ENCODE measurements around the gene SYT1. TPM values are rescaled to one million over a fixed set of nuclear protein-coding genes. Genes with fewer than 3 reads are reported as not detected.

The SYT1 gene
- total RNA-seq, 1 experiment from 2014 or later: 15.8 TPM

DNA sequence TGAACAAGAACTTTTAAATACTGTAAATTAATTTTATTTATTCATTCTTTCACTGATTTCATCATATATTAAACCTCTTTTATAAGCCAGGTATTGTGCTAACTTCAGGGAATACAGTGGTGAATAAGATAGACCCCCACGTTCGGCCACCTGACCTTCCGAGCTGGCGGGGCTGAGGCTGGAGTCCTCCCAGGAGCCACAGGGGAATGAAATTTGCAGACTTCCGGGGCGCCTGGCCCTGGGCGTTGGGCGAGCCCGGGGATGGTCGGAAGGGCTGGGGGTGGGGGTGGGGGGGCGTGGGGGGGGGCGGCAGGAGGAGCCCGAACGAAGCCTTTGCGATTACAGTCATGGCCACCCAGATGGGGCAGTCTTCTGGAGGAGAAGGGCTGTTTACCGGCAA is 442.8 kb downstream of the SYT1 start:
- Histone ChIP-seq H3K79me1 (ENCODE audit: insufficient read depth, low read depth, low read length, poor library complexity, severe bottlenecking) (no peaks in the 10 kb centered on the region), H3K4me2 (ENCODE audit: insufficient read depth, insufficient read length, low read length) (no peak overlapping the region), H2BK15ac (ENCODE audit: low read depth, low read length) (no peak overlapping the region), H3K27me3 (ENCODE audit: insufficient read depth, low read length) (no peaks in the 10 kb centered on the region), H4K91ac (ENCODE audit: insufficient read length, low read depth, low read length) (no peak overlapping the region), H3K23ac (ENCODE audit: insufficient read length, low read depth, low read length) (no peak overlapping the region), H4K8ac (replicated peaks; ENCODE audit: insufficient read length, low read depth, low read length) (no peak overlapping the region), H3K27ac (ENCODE audit: insufficient read length, low read depth, low read length) (no peak overlapping the region), H3K14ac (ENCODE audit: insufficient read depth, low read length) (no peak overlapping the region), H3T11ph (ENCODE audit: low read length) (no peak overlapping the region), H2BK5ac (ENCODE audit: insufficient read length, low read length) (no peak overlapping the region), H3K18ac (ENCODE audit: insufficient read length, low read depth, low read length) (no peak overlapping the region), H4K20me1 (ENCODE audit: control insufficient read depth, insufficient read depth, insufficient read length) (no peaks in the 10 kb centered on the region), H3K9ac (ENCODE audit: extremely low read depth, insufficient read length, low read length) (no peak overlapping the region), H2AK5ac (ENCODE audit: insufficient read length, low read length) (no peak overlapping the region), H3K23me2 (ENCODE audit: insufficient read length, low read depth, low read length, poor library complexity, severe bottlenecking) (no peaks in the 10 kb centered on the region), H4K5ac (ENCODE audit: insufficient read length, low read depth, low read length) (no peak overlapping the region), H3K56ac (ENCODE audit: insufficient read length, low read depth, low read length) (no peak overlapping the region), H2BK20ac (ENCODE audit: low read depth, low read length, poor library complexity, severe bottlenecking) (no peak overlapping the region), H2BK12ac (ENCODE audit: insufficient read length, low read depth, low read length) (no peak overlapping the region), H3K4ac (ENCODE audit: low read depth, low read length) (no peak overlapping the region), H2AFZ (ENCODE audit: low read length) (no peak overlapping the region), H3K79me2 (ENCODE audit: insufficient read depth, low read length) (no peaks in the 10 kb centered on the region), H2BK120ac (ENCODE audit: low read depth, low read length, poor library complexity, severe bottlenecking) (no peak overlapping the region), H3K9me3 (ENCODE audit: control insufficient read depth, low read depth, low read length) (no peaks in the 10 kb centered on the region), H3K4me1 (ENCODE audit: insufficient read depth, low read length) (no peaks in the 10 kb centered on the region)
- WGBS (ENCODE audit: extremely low coverage, insufficient read length, low lambda C conversion rate): no CpG with 5 or more reads among the region's 16 CpGs
- Mint-ChIP-seq H3K27me3 (ENCODE audit: low read depth) (no peaks in the 10 kb centered on the region), H3K4me3 (no peak overlapping the region), H3K27ac (no peak overlapping the region; a peak in 1 of 7 replicates), H3K4me1 (peaks cover 2 to 5% of the 10 kb centered on the region in 2 experiments; a peak in 3 of 4 replicates), H3K36me3 (ENCODE audit: insufficient read depth in 1 of 3, low read depth in 3 of 3) (peaks cover 5 to 15% (median 12%) of the 10 kb centered on the region in 3 experiments), H3K9me3 (peaks cover 0 to 2% of the 10 kb centered on the region in 2 experiments; a peak in 2 of 5 replicates)
- TF ChIP-seq, protein P1, sequence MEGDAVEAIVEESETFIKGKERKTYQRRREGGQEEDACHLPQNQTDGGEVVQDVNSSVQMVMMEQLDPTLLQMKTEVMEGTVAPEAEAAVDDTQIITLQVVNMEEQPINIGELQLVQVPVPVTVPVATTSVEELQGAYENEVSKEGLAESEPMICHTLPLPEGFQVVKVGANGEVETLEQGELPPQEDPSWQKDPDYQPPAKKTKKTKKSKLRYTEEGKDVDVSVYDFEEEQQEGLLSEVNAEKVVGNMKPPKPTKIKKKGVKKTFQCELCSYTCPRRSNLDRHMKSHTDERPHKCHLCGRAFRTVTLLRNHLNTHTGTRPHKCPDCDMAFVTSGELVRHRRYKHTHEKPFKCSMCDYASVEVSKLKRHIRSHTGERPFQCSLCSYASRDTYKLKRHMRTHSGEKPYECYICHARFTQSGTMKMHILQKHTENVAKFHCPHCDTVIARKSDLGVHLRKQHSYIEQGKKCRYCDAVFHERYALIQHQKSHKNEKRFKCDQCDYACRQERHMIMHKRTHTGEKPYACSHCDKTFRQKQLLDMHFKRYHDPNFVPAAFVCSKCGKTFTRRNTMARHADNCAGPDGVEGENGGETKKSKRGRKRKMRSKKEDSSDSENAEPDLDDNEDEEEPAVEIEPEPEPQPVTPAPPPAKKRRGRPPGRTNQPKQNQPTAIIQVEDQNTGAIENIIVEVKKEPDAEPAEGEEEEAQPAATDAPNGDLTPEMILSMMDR (conservative IDR thresholded peaks at IDR 0.05): no peak
- DNase-seq: no peak

All from H9 (cell line).